NCI-H345 (cell line): ENCODE measurements around the gene SSC4D.
"Not testable (repeated sequence)": the region's sequence is repeated elsewhere in the genome, so short reads cannot be mapped to it uniquely, and the experiment has no call there.

Source experiments
- DNase-seq: peaks from one replicate; lab custom pipeline; 2025; lab: John Stamatoyannopoulos, UW

SSC4D gene

DNA sequence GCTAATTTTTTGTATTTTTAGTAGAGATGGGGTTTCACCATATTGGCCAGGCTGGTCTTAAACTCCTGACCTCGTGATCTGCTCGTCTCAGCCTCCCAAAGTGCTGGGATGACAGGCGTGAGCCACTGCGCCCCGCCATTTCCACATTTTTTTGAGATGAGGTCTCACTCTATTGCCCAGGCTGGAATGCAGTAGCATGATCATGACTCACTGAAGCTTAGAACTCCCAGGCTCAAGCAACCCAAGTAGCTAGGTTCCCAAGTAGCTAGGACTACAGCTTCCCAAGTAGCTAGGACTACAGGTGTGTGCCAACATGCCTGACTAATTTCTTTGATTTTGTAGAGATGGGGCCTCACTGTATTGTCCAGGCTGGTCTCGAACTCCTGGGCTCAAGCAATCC is 11.6 kb upstream of the SSC4D start:
- DNase-seq: not testable (repeated sequence)

DNA sequence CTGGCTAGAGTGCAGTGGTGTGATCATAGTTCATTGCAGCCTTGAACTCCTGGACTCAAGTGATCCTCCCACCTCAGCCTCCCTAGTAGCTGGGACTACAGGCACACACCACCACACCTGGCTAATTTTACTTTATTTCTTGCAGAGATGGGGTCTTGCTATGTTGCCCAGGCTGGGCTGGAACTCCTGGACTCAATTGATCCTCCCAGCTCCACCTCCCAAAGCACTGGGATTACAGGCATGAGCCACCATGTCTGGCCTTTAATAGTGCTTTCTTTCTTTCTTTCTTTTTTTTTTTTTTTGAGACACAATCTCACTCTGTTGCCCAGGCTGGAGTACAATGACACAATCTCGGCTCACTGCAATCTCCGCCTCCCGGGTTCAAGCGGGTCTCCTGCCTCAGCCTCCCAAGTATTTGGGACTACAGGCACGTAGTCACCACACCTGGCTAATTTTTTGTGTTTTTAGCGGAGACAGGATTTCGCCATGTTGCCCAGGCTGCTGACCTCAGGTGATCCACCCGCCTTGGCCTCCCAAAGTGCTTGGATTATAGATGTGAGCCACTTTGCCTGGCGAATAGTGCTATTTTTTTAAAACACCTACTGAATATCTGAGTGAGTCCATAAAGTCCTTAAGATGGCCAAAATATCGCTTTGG is 8.3 kb upstream of the SSC4D start:
- DNase-seq: not testable (repeated sequence)

DNA sequence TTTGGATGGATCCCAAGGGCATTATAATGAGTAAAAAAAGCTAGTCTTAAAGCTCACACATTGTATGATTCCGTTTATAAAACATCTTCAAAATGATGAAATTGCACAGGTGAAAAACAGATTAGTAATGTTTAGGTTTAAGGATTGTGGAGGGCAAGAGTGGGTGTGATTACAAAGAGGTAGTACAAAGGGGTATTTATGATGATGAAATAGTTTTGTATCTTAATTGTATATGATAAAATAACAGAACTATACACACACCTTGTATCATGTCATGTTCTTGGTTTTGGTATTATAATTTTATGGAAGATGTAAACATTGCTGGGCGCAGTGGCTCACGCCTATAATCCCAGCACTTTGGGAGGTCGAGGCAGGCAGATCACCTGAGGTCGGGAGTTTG is 2.8 kb upstream of the SSC4D start:
- no peak for DNase-seq

DNA sequence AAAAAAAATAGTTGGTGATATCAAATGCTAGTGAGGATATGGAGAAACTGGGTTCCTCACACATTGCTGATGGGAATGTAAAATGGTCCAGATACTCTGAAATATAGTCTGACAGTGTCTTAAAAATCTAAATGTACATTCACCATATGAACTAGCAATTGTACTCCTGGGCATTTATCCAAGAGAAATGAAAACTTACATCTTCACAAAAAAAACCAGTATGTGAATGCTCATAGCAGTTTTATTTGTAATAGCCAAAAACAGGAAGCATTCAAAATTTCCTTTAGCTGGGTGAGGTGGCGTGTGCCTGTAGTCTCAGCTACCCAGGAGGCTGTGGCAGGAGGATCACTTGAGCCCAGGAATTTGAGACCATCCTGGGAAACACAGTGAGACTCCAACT is 2.1 kb upstream of the SSC4D start:
- DNase-seq: no peak

DNA sequence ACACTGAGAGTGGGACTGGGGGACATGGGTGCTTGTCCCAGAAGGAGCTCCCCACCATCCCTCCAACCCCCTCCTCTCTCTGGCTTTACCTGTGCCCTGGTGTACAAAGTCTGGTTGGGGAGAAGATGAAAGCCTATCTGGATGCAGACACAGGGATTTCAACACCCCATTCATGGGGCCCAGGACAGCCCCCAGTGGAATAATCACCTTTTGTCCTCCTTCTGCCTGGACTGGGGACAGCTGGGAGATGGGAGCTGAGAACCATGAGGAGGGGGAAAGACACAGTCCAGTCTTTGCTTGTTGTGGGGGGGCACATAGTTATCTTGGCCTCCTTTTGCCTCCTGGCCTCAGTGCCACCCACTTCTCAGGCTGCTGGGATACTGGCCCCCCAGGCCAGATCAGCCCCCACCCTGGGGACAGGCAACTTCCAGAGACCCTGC is 1.4 kb downstream of the SSC4D start:
- no peak for DNase-seq

DNA sequence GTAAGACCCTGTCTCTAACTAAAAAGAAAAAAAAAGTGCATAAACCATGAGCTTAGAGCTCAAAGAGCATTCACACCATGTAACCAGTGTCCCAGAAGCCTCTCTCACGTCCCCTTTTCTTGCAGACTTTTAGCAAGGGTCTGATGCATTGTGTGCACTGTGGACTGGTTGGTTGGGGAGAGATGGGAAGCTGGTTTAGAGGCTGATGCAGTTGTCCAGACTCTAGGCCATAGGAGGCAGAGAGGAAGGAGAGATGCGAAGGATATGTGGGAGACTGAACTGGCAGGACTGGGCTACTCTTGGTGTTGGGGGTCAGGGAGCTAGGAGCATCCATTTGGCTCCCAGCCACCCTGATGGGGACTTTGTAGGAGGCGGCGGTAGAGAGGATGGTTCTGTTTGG is 1.8 kb downstream of the SSC4D start:
- DNase-seq: no peak

DNA sequence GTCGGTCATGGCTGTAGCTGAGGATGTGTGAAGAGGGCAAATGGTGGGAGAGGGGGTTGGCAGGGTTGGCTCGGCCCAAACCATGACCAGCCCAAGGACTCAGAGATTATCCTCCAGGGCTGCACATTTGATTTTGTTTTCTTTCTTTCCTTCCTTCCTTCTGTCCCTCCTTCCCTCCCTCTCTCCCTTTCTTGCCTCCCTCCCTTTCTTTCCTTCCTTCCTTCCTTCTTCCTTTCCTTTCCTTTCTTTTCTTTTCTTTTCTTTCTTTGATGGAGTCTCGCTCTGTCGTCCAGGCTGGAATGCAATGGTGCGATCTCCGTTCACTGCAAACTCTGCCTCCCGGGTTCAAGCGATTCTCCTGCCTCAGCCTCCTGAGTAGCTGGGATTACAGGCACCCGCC is 3.8 kb downstream of the SSC4D start:
- no peak for DNase-seq

DNA sequence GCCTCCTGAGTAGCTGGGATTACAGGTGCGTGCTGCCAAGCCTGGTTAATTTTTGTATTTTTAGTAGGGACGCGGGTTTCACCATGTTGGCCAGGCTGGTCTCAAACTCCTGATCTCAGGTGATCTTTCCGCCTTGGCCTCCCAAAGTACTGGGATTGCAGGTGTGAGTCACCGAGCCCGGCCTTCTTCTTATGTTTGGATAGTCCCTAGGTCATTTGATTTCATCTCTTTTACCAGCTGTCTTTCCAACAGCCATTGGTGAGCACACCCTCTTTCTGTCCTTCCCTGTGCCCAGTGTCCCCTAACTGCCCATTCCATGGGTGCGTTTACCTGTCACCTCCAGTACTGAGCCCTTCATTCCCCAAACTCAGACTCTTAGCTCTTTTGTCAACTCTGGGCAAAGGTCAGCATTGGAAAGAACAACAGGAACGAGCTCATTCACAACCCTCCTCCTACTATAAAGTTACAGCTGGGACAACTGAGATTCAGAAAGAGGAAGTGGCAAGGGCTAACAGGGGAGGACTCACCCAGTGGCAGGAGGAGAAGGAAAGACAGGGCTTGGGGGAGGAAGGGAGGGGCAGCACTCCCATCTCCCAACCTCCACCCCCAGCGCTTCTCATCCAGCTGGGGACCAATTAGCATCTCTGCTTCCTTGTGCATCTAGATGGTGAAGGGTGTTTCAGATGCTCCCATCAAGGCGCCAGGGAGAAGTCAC is 5.6 kb downstream of the SSC4D start:
- DNase-seq: no peak

DNA sequence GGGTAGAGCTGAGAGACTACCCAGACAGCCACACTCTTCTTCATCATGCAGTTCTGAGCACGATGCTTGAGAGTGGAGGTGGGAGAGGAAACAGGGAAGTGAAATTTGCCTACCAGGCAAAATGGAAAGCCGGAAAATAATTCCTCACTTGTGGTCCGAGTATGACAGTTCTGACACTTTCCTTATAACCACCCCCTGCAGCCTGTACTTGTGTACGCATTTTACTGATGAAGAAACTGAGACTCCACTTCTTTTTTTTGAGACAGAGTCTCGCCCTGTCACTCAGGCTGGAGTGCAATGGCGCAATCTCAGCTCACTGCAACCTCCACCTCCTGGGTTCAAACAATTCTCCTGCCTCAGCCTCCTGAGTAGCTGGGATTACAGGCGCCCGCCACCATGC is 6.4 kb downstream of the SSC4D start:
- not testable (repeated sequence) for DNase-seq

DNA sequence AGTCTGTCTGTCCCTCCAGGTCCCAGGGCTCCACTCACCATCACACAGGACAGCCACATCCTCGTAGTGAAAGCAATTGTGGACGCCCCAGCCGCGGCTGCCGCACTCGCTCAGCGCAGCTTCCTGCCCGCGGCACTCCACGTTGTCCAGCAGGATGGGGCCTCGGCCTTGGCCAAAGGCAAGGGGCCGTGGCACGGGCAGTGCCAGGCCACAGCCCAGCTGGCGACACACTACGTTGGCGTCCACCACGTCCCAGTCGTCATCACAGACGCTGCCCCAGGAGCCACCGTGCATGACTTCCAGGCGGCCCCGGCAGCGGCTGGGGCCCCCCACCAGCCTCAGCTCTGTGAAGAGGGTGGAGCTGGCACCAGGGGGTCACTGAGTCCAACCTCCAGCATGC is 9.2 kb downstream of the SSC4D start:
- no peak for DNase-seq

DNA sequence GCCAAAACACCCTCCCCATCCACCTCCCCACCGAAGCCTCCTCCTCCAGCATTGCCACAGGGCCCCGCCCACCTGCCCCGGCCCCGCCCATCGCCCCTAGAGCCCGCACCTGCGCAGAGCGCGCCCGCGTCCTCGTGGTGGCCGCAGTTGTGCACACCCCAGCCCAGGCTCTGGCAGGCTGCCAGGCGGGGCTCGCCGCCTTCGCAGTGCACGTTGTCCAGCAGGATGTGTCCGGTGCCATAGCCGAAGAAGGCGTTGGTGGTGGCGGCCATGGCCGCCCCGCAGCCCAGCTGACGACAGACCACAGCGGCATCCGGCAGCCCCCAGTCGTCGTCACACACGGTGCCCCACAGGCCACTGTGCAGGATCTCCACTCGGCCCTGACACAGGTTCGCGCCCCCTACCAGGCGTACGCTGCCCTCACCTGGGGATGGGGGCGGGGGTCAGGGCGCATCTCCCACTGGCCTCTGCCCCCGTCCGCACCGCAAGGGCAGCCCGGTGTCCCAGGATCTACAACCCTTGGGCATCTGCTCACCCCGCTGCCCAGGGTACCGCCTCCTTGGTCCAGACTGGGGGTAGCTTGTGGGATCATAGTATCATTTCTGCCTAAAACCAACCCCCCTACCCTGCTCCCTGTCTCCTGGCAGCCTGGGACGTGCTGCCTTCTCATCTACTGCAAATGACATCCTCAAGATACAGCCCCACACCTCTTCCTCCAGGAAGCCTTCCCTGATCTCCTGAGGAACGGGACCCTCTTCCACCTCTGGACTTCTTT is 11.9 kb downstream of the SSC4D start:
- peak; percentile 74 for DNase-seq

DNA sequence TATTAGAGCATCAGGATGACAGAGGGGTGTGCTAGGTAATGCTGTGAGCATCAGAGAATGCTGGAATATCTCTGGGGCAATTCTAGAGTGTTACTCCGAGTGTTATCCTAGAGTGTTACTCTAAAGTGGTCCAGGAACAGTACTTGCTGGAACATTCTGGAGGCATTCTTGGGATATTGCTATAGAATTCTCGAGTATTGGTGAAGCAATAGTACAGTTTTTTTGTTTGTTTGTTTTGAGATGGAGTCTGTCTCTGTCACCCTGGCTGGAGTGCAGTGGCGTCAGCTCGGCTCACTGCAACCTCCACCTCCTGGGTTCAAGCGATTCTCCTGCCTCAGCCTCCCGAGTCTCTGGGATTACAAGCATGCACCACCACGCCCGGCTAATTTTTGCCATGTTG is 12.6 kb downstream of the SSC4D start:
- DNase-seq: no peak

DNA sequence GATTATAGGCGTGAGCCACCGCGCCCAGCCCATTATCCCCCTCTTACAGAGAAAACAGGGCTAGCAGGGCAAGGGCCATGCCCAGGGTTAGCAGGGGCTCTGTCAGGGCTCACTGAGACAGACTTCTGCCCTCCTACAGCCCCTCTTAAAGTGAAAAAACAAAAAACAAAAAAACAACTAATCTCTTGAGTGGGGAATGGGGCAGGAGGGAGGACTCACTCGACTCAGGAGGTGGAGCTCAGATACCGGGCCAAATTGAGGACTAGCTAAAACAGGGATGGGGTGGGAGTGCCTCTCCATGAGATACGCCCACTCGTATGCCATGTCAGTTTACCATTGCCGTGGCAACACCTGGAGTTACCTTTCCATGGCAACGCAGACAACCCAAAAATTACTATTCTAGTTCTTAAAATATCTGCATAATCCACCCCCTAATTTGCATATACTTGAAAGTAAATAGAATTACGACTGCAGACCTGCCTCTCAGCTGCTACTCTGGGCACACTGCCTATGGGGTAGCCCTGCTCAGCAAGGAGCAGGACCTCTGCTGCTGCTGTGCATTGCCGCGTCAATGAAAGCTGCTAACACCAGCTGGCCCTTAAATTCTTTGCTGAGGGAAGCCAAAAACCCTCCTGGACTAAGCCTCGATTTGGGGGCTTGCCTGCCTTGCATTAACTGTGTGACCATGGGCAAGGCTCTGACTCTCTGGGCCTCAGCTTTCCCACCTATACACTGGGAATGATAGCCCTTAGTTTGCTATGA is 13.4 kb downstream of the SSC4D start:
- DNase-seq: no peak

DNA sequence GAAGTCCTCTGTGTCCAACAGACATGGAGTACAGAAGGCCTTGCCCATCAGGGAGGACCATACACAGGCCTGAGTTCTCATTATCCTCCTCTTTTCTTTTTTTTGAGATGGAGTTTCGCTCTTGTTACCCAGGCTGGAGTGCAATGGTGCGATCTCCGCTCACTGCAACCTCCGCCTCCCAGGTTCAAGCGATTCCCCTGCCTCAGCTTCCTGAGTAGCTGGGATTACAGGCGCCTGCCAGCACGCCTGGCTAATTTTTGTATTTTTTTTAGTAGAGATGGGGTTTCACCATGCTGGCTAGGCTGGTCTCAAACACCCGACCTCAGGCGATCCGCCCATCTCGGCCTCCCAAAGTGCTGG is 13.9 kb downstream of the SSC4D start:
- not testable (repeated sequence) for DNase-seq

DNA sequence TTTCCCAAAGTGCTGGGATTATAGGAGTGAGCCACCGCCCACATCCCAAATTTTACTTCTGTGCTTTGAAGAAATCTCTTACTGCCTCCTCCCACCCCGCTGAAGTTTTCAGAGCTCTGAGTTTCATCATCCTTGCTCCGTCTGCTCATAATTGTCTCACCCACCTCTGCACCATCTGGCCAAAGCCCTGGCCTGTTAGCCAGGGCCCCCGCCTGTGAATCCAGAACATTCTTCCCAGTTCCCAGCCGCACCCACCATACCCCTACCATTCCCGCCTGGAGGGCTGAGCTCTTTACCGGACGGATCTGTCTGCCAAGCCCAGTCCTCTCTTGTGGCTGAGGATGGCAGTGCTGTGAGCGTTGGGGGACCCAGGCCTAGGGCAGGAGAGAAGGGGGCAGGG is 14.5 kb downstream of the SSC4D start:
- DNase-seq: no peak

DNA sequence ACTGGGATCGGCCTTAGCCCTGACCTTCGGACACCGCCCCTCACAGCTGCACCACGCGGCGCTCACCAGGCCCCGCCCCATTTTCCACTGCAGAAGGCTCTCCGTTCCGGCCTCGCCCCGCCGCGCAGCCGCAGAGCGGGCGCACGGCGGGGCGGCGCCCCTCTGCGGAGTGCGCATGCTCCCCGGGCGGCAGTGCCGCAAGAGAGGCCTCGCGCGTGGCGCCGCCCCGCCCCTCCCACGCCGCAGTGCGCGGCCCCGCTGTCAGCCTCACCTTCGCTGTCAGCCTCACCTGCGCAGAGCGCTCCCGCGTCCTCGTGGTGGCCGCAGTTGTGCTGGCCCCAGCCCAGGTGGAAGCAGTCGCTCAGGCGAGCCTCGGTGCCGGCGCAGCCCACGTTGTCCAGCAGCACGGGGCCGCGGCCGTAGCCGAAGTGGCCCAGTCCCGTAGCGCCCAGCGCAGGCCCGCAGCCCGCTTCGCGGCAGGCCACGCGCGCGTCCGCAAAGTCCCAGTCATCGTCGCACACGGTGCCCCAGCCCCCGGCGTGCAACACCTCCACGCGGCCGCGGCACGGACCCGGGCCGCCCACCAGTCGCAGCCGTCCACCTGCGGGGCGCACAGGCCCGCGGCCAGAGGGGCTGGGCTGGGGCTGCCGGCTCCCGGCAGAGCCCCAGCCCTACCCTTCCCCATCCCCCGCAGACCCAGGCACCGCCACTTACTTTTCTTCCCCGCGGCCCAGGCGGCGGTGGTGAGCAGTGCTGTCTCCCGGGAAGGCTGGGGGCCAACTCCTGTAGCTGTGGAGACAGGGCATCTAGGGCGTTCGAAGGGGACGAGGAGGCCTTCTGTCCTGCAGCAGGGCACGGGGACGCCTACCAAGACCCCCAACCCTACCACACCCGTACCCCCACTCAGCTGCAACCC is 16.1 kb downstream of the SSC4D start:
- peak; percentile 92 for DNase-seq

DNA sequence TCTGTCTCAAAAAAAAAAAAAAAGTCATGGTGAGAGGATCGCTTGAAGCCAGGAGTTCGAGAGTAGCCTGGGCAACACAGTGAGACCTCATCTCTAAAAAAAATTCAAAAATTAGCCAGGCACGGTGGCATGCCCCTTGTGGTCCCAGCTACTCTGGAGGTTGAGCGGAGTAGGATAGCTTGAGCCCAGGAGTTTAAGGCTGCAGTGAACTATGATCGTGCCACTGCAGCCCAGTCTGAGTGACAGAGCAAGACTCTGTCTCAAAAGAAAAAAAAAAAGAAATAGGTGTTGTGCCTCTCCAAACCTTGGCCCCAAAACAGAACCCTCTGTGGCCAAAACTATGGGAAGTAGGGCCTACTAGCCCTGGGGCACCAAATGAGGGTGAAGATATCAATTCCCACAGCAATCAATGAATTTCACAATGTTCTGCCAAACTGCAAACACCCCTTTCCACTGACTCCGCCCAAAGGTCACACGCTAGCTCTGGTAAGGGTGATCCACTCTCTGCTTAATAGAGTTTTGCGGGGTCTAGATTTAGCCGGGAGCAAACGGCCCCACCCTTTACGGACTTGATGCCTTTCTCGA is 16.9 kb downstream of the SSC4D start:
- DNase-seq: no peak

DNA sequence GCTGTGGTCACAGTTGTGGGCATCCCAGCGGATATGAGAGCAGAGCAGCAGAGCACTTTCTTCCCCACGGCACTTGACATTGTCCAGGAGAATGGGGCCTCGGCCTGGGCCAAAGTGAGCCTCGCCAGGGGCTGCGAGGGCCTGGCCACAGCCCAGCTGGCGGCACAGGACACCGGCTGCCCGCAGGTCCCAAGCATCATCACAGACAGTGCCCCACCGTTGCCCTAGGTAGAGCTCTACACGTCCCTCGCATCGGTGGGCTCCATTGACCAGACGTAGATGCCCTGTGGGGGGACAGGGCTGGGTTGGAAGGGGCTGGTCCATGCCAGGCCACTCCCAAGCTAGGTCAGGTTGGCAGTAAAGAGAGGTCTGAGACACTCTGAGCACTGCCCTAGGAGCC is 19.4 kb downstream of the SSC4D start:
- no peak for DNase-seq

DNA sequence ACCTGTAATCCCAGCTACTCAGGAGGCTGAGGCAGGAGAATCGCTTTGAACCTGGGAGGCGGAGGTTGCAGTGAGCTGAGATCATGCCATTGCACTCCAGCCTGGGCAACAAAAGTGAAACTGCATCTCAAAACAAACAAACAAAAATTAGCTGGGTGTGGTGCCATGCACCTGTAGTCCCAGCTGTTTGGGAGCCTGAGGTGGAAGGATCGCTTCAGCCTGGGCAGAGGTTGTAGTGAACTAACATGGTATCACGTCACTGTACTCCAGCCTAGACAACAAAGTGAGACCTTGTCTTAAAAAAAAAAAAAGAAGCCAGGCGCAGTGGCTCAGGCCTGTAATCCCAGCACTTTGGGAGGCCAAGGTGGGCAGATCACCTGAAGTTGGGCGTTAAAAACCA is 21.7 kb downstream of the SSC4D start:
- DNase-seq: not testable (repeated sequence)

DNA sequence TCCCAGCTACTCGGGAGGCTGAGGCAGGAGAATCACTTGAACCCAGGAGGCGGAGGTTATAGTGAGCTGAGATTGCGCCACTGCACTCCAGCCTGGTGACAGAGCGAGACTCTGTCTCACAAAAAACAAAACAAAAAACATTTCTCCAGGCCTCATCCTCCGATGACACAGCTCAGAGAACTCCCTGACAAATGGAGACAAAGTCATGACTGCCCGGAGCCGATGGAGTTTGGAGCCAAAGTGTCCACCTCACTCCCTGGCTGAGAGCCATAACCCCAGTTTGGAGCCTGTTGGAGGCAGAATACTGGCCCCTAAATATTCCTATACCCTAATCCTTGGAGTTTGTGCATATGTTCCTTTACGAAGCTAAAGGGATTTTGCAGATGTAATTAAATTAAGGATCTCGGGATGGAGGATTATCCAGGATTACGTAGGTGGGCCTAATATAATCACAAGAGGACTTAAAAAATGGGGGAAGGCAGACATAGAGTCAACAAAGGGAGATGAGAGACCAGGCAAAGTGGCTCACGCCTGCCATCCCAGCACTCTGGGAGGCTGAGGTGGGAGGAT is 22.7 kb downstream of the SSC4D start:
- no peak for DNase-seq
